Pulmonary artery endothelial cell (primary cell): Measurements from ENCODE around the gene PDIK1L. TPM values are rescaled to one million over a fixed set of nuclear protein-coding genes. Genes with fewer than 3 reads are reported as not detected.
"Not testable (repeated sequence)": the region's sequence is repeated elsewhere in the genome, so short reads cannot be mapped to it uniquely, and the experiment has no call there.

Experiments
- DNase-seq: peaks from one replicate; pipeline ENCODE4 v3.0.0-alpha.2; 2011; ENCODE audit warnings: low read depth, low spot score
- total RNA-seq: library from RNA; depleted of rRNA; stranded (reverse); fragments of >200 nt; gene quantifications from 2 replicates; pipeline ENCODE4 v1.2.3, GENCODE V29; 2014

The PDIK1L gene
- total RNA-seq, 1 donor from 2014 or later = 5.9 TPM

- DNase-seq = no peak
Measured at GRCh38 chr1:26089125-26089524, 22.5 kb upstream of the PDIK1L start.

- no peak for DNase-seq
Measured at GRCh38 chr1:26090893-26091292, 20.7 kb upstream of the PDIK1L start.

GRCh38 chr1:26092422-26092821 lies 19.2 kb upstream of the PDIK1L start:
- DNase-seq = no peak

- not testable (repeated sequence) for DNase-seq
Measured at GRCh38 chr1:26093569-26093968, 18.1 kb upstream of the PDIK1L start.

GRCh38 chr1:26094076-26094669 lies 17.5 kb upstream of the PDIK1L start:
- DNase-seq = no peak

GRCh38 chr1:26094677-26095383 lies 16.8 kb upstream of the PDIK1L start:
- no peak for DNase-seq

- DNase-seq = no peak
Measured at GRCh38 chr1:26096471-26096870, 15.2 kb upstream of the PDIK1L start.

GRCh38 chr1:26097696-26098095 lies 13.9 kb upstream of the PDIK1L start:
- DNase-seq = no peak

GRCh38 chr1:26098602-26099001 lies 13.0 kb upstream of the PDIK1L start:
- no peak for DNase-seq

- no peak for DNase-seq
Measured at GRCh38 chr1:26099780-26100179, 11.8 kb upstream of the PDIK1L start.

- DNase-seq = not testable (repeated sequence)
Measured at GRCh38 chr1:26100204-26100603, 11.4 kb upstream of the PDIK1L start.

- no peak for DNase-seq
Measured at GRCh38 chr1:26102119-26102518, 9.5 kb upstream of the PDIK1L start.

GRCh38 chr1:26102526-26102925 lies 9.1 kb upstream of the PDIK1L start:
- peak; percentile 46 for DNase-seq

- DNase-seq = not testable (repeated sequence)
Measured at GRCh38 chr1:26105226-26105548, 6.4 kb upstream of the PDIK1L start.

- no peak for DNase-seq
Measured at GRCh38 chr1:26109229-26110164, 2.1 kb upstream of the PDIK1L start.

- no peak for DNase-seq
Measured at GRCh38 chr1:26110731-26111529, 694 bp upstream of the PDIK1L start.

- no peak for DNase-seq
Measured at GRCh38 chr1:26112407-26112775, 767 bp downstream of the PDIK1L start.

GRCh38 chr1:26114165-26114927 lies 2.7 kb downstream of the PDIK1L start:
- no peak for DNase-seq

- no peak for DNase-seq
Measured at GRCh38 chr1:26119892-26120608, 8.4 kb downstream of the PDIK1L start.
